Fibroblast of skin of back (primary cell): Measurements from ENCODE around the gene IQSEC1. TPM values are rescaled to one million over a fixed set of nuclear protein-coding genes. Genes with fewer than 3 reads are reported as not detected.

ENCODE experiments used
- DNase-seq: peaks from one replicate; pipeline ENCODE4 v3.0.0-alpha.2; 2013
- polyA plus RNA-seq, 2 experiments: library from polyadenylated mRNA; unstranded; fragments of 120-200 nt; gene quantifications; one replicate each; pipeline ENCODE4 v1.2.1, GENCODE V29; 2013; ENCODE audit not compliant: insufficient read length in 2 of 2

Gene IQSEC1
- polyA plus RNA-seq (2013, experiment 1 of 2; ENCODE audit: insufficient read length): 17.5 TPM
- 21.2 TPM for polyA plus RNA-seq (2013, experiment 2 of 2; ENCODE audit: insufficient read length)

DNA sequence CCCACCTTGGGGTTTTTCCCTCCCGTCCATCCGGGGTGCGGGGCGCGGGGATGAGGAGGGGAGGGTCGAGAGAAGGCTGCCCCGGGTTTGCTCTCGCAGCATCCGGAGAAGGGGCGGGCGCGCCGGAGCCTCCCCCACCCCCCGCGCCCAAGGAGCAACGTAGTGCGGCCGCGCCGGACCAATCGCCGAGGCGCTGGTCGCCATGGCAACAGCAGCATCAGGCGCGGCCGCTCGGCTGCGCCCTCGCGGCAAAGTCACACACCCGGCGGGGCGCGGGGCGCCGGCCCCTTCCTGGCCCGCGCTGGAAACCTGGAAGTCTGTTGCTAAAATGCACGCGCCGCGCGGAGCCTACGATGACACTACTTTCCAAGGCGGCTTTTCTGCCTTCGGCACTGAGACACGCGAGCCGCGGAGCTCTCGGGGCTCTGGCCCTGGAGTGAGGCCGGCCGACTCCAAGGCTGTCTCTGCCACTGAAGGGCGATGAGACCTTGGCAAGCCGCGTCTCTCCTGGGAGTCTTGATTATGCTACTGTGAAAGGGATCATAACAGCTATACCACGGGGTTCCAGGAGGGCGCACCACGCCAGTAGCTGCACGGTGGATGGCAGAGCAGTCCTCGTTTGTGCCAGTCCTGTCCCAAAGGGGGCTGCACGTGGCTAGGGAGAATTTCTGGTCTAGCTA, at the start of gene IQSEC1:
IQSEC1 (minus strand) TSS at position 104 of the 680 bp plus-strand sequence. CDS start 415 bp downstream, outside the sequence.
- DNase-seq: peak; percentile 61

DNA sequence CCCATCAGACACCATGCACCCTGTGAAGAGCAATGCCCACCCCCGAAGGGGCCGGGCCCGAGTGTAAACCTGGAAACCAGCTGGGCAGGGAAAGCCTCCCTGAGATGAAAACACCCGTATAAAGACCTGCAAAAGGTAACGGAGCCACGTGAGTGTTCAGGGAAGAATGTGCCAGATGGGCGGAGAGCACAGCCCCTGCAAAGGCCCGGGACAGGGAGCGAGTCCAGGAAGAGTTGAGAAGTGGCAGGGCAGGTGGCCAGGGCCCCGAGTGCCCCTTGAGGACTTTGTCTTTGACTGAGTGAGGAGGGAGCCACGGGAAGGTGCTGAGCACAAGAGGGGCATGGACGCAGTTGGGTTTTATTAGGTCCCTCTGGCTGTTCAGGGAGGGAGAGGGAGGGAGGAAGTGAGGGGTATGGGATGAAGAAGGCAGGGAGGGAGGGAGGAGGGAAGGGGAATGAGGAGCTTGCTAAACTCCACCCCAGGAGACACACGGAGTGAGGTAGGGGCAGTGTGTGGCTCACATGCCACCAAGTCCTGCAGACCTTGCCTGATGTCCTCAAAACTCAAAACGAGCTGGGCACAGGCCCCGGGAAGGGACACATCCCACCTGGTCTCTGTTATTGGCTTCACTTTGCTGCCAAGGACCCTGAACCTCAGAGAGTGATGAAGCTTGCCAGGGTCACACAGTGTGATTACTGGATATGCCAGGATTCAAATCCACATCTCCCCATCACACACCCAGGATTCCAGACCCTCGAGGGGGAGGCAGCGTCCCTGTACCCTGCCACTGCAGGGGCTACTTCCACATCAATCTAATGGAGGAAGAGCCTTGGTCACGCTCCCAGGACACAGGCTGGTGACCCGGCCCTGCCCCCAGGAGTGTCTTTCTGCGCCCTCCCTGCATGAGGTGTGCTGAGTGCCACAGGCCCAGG, 49.1 kb upstream of the IQSEC1 start:
- DNase-seq: no peak

DNA sequence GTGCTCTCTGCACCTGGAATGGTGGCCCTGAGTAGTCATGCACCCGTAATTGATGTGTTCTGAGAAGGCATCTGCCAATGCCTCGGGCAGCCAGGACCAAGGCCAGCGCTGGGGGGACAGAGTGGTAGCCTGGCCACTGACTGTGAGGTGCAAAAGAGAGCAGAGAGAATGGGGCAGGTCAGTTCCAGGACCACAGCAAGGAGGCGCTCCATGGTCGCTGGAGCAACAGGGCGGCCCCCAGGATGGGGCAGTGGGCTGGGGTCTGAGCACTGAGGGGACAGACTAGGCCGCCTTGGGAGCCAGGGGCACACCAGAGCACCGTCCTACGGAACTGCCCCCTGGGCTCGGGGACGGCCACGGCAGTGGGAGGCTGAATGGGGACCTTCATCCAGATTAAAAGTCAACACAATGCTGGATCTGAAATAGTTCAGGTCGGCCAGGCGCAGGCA, 48.3 kb upstream of the IQSEC1 start:
- DNase-seq: no peak

DNA sequence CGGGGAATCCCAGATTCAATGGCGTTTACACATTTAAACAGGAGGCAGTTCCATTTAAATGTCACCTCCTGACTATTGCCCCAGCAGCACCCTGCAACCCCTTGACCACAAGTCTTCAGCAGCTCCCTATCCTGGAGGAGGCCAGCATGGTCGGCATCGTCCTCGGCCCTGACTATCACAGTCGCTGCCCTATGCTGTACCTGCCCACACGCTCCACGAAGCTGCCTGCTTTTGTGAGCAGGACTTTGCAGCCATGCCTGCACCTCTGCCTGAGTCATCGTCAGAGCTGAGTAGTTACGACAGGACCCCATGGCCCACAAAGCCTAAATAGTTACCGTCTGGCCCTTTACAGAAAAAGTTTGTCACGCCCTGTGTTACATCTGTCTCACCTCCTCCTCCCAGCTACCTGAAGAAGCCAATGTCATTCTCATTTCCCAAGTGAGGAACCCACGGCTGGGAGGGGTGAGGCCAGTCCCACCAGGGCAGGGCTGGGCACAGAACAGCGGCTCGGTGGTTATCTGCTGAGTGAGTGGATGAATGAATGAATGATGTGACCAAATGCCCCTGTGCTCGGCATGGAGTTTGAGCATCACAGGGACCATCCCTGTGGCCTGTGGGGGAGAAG, 47.8 kb upstream of the IQSEC1 start:
- no peak for DNase-seq

DNA sequence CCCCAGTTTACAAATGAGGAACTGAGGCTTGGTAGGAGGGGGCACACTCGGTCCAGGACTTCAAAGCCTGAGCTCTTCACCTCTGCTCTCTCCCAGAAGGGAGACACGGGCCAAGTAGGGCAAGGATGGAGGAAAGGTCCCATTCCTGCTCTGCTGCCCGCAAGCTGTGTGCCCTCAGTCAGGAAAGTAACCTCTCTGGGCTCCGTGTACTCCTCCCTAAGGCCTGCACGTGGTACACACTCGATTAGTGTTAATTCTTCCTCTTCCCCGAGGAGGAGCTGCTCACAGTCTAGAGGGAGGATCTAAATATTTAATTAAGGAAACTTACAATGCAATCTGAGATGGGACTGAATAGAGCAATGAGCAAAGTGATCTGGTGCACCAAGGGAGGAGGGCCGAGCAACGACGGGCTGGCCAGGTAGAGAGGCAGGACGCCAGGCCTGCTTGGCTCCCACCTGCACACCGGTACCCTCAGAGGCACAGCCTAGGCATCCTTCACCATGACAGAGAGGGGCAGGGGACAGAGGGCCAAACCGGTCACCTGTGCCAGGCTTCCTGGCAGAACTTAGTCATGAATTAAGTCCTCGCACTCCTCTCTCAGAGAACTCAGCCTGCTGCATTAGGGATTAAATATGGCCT, 47.2 kb upstream of the IQSEC1 start:
- DNase-seq: no peak

DNA sequence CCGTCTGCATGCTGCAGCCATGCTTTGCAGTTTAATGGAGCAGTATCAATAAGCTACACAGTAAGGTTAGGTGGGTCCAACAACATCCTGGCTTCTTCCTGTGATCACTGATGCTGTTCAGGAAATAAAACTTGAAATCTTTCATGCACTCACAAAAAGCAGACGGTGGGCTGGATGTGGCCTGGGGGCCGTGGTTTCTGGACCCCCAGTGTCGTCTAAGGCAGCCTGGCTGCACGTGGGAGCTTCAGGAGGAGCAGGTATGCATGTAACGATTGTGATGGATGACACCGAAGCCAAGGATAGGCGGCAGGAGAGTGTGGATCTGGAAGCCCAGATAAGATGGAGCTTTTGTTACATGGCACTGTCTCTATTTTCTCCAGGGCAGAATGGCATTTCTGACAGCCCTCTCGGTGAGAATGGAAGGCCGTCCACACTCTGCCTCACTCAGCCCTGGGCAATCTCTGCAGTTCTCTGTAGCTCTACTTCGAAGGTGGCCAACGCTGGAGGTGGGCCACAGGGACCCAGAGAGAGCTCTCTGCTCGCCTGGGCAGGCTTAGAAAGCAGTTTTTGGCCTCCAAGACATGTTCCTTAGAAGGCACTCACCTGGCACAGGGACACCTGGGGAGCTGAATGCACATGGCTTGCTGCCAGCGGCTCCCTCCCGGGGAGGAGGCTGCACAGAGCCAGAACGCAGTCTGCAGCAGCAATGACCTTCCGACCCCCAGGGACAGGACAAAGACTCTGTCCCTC, 46.4 kb upstream of the IQSEC1 start:
- no peak for DNase-seq

DNA sequence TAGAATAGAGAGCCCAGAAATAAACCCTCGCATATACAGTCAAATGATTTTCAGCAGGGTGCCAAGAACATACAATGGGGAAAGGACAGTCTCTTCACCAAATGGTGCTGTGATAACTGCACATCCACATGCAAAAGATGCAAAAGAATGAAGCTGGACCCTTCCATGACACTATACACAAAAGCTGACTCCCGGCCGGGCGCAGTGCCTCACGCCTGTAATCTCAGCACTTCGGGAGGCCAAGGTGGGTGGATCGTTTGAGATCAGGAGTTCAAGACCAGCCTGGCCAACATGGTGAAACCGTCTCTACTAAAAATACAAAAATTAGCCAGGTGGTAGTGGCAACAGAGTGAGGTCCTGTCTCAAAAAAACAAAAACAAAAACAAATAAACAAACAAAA, 43.2 kb upstream of the IQSEC1 start:
- DNase-seq: no peak

DNA sequence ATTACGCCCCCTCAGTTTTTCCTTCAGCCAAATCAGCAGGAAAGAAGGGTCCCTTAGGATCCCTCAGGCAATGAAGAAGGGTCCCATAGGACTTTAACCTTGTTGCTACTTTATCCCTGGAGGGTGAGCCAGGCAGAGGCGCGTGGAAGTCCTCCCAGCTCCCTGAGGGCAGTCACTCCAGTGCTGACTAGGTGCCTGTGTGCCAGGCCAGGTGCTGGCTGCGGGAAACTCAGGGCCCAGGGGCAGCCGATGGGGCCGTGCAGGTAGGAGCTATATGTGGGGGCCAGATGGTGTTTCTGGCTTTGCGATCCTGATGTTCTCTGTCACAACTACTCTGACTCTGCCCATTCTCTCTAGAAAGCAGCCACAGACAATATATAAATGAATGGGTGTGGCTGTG, 42.8 kb upstream of the IQSEC1 start:
- no peak for DNase-seq

DNA sequence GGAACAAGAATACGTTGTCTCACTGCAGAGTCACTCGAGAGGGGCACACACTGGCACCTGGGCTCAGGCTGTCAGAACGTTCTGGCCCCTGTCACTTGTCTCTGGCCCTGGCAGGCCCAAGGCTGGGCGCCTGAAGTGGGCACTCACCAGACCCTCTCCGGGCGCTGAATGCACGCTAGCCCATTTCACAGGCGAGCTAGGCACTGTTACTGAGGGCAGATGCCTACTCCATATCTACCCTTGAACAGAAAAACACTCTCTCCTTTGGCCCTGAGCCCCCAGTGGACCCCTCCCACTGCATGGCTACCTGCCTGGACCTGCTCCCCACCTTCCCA, 42.3 kb upstream of the IQSEC1 start:
- DNase-seq: no peak

DNA sequence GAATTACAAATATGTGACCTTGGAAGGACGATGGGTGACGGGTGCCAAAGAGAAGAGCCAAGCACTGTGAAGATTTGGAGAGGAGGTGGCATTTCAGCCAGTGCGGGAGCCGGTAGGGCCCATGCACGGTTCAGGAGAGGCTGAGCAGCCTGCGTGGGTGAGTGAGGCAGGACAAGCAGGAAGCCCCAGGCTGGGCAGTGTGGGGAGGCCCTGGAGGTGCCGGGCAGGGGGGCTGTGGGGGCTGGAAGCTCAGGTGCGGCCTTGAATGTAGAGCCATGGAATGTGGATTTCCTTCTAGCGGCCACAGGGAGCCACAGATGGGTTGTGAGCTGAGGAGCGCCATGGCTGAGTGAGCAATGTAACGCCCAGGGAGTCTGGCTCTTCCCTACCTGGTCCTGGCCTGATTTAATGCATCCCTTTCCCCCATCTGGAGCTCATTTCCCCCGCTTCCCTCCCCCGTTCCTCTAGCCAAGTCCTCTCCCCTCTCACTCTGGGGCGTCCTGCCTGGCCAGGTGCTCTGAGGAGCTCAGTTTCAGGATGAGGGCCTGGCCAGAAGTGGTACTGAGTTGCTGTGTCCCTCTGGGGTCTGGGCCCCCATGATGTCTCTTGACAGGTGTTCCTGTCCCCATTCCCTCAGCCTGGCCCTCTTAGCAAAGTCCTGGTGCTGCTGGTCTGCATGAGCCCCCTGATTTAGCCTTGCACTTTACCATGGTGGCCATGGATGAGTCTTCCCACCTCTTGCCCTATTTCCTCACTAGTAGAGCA, 41.8 kb upstream of the IQSEC1 start:
- no peak for DNase-seq

DNA sequence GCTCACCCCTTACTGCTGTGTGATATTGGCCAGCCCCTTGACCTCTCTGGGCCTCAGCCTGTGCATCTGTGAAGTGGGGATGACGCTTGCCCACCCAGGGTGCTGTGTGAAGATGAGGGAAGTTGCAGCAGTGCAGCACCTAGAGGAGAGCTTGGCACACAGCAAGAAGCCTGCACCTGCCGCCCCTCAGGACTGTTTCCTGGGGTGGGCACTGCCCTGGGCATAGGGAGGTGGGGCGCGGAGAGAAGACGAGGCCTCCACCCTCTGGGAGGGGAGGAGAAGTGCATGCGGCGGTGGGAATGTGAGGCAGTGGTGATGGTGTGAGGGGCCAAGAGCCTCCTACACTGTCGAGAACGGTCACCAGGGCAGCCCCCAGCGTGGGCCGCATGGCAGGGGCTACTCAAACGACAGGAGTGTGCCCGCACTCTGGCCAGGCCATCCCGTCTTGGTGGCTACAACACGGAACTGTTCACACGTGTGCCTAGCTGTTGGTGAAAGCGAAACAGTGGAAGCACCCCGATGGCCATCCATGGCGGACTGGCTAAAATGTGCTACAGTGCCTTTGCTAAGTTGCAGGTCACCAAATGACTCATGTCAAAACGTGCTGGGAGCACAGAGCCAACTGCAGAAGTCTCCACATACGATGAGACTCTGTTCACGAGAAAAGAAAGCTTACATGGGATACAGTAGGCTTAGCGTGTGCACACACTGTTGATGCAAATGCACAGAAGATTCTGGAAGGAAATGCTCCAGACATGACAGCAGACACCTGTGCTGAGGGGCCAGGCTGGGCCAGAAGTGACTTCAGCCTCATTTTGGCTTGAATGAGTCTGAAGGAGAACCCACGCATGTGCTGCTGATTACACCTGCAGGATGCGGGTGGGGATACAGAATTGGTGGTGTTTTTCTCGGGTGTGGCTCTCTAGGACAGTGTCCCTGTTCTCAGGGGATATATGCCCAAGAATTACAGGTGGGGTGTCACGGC, 40.4 kb upstream of the IQSEC1 start:
- DNase-seq: no peak

DNA sequence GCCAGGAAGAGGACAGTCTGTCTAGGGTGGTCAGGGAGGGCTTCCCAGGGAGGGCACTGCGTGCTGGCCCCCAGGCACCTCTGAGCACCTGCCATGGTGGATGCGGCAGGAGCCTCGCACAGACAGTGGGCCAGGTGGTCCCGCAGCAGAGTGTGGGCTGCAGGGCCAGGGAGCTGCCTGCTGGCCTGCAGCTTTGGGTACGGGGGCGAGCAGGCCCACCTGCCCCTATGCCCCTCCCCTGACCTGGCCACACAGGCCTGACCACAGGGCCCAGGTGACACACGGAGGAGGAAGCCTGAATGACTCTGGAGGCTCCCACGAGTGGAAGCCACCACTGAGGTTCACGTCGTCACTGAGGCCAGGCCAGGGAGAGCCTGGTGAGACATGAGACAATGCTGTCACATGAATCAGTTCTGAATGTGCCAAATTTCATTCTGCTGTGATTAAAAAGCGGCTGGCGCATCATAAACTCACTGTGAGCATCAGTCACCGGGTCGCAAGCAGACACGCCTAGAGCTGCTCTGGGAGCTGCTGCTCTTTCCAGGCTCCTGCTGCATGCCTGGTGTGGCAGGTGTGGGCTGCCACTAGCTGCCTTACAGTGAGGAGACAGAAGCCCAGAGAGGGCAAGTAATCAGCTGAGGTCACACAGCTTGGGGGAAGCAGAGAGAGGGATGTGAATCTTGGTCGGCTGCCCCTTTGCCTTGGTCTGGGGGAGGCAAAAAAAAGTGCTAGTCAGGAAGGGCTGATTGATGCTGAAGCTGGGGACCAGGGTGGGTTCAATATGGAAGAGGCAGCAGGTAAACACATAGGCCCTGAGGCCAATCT, 39.5 kb upstream of the IQSEC1 start:
- no peak for DNase-seq

DNA sequence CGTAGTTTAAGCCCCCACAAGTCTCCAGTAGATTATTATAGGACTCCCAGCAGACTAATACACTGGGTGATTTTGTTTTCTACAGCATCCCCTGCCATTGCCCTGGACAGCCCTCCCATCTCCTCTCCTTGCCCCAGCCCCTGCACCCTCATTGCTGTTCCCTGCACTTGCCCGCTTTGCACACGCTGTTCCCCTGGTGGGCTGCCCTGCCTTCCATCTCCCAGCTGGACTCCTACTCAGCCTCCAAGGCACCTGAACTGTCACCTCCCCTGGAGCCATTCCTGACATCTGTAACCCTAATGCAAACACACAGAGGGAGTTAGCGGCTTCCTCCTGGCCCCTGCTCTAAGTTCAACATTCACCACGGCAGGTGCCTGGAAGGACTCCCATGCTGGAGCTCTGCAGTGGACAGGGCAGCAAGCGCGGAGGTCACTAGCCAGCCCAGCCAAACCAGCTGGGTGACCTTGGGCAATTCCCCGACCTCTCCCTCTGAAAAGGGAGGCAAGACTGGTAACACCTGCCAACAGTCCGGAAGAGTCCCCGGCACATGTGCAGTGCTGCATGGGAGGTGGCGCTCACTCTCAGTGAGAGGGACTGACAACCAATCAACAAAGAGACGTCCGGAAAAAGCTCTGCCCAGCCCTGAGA, 38.8 kb upstream of the IQSEC1 start:
- DNase-seq: no peak

DNA sequence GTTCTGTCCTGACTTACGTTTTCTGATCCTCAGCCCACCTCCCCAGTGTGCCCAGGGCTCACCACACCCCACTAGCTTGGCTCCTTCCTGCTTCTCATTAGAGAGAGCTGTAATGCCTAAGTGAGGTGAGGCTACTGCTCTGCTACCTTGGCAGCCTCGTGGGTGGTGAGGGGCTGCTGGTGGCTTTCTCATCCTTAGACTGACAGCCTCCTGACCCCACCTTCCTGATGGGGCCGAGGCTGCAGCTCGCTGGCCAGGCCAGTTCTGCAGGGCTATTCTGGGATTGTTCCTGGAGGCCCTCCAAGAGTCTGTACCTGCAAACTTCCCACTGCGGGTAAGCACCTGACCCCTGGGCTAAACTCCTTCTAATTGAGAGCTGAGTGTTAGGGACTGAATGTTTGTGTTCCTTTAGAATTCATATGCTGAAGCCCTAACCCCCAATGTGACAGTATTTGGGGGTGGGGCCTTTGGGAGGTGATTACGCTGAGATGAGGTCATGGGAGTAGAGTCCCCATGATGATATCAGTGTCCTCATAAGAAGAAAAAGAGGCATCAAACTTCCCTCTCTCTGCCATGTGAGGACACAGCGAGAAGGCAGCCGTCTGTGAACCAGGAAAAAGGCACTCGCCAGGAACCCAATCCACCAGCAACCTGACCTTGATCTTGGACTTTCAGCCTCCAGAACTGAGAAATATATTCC, 38.1 kb upstream of the IQSEC1 start:
- no peak for DNase-seq

DNA sequence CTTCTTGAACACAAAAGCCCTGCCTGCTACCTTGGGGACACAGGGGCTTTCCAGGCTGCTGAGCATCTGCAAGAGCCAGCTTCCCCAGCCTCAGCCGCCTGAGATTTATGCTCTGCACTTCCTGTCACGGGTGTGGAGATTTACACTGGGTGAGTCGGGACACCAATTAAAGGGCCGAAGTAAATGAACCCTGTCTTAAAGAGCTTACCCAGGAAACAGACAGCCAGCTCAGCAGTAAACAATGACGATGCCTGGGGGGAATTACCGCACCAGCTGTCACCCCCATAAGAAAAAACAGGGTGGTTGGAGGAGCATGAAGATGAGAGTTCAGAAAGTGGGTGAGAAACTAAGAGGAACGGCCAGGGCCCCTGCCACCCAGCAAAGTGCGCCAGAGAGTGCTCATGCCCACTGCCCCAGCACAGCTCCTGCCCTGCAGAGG, 37.5 kb upstream of the IQSEC1 start:
- no peak for DNase-seq

DNA sequence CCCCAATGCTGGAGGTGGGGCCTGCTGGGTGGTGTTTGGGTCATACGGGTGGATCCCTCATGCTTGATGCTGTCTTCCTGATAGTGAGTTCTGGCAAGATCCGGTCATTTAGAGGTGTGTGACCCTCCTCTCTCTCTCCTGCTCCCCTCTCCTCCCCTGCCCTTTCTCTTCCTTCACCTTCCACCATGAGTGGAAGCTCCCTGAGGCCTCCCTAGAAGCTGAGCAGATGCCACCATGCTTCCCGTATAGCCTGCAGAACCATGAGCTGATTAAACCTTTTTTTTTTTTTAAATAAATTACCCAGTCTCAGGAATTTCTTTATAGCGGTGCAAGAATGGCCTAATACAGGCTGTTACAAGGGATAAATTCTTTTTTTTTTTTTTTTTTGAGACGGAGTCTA, 36.3 kb upstream of the IQSEC1 start:
- no peak for DNase-seq

DNA sequence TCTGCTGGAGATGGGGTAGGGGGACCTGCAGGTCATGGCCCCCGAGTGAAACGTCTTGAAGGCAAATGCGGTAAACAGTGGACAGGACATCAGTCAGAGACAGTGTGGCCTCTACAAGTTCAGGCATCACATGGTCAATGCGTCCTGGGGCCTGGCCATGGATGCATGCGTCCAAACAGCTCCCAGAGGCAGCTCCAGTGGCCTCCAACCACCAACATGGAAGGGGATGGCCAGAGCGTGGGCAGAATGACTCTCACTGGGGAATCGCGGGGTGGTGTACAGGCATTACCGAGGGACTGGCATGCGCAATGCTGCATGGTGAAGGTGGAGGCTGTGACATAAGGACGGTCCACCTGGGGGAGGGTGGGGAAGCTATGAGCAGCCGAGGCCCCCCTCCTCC, 35.6 kb upstream of the IQSEC1 start:
- no peak for DNase-seq

DNA sequence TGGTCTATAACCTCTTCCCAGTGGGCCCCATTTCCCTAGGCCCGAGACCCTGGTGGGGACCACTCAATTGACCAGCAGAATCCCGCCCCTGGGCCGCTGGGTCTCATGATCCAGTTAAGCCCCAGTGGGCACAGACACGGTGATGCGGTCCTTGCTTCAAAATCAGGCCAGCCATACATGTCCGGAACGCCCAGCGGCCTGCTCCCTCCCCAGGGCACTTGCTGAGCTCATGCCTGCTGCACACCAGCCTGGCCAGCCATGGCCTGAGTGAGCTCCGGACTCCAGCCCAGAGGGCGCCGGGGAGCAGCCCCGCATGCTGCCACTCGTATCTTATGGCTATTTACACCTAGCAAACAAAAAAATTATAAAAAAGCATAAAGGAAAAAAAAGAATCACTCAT, 34.4 kb upstream of the IQSEC1 start:
- no peak for DNase-seq
